ENCODE results near the gene USP15.

GRCh38 chr12:62375603-62376002 is 115.4 kb downstream of the USP15 start:
- TF ChIP-seq CTCF (IDR thresholded peaks at IDR 0.05; ENCODE audit: extremely low read depth in 1 of 2, insufficient read depth in 1 of 2, low read depth in 1 of 2, low read length in 2 of 2) = no peak
- TF ChIP-seq POLR2AphosphoS5 (IDR thresholded peaks at IDR 0.05; ENCODE audit: insufficient read depth, low read depth, low read length) = no peak
- no peak for TF ChIP-seq POLR2A (IDR thresholded peaks at IDR 0.05; ENCODE audit: low read depth, low read length)
- no peak for TF ChIP-seq EZH2 (IDR thresholded peaks at IDR 0.05; ENCODE audit: borderline replicate concordance, low read depth, low read length, severe bottlenecking)

Measured in endothelial cell of umbilical vein (primary cell).